HG03025 (cell line): ENCODE results near the gene PACS1.

Experiments used
- ATAC-seq: cut with Tn5 transposase; IDR thresholded peaks from one replicate; pipeline ENCODE4 v1.9.1; 2021; ENCODE audit warnings: mild to moderate bottlenecking, moderate library complexity; ENCODE audit not compliant: unreplicated experiment, low FRiP score

Gene PACS1

GRCh38 chr11:66048547-66049323 lies 21.3 kb upstream of the PACS1 start, which contains the start of gene GAL3ST3:
Gene GAL3ST3, minus strand, starts transcription at chr11:66049161. Its CDS starts 3,746 bp downstream, at chr11:66045415.
- ATAC-seq: no peak

DNA sequence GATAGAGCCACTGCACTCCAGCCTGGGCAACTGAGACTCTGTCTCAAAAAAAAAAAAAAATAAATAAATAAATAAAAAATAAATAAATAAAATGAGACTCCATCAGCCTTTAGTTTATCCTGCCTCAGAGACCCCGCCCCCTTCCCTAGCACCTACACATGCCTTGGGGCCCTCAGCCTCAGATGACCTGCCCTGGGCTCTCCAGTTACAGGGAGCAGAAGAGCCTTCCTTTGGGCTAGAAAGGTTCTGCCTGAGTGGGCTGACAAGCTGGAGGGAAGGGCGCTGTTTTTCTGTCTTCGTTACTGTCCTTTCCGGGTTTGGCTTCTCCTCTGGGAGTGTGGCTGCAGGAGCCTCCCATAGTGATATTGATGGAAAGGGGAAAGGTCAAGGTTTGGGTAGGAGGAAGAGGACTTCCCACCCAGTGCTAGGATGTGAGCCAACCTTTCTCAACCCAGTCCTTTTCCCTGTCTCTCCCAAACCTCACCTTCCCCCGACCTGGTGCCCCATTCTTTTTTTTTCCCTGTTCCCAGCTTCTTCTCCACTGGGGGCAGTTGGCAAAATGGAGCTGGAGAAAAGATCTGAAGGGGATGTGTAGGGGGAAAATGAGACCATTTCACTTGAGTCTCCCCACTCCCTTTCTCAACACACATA lies 19.4 kb upstream of the PACS1 start:
- ATAC-seq: no peak

DNA sequence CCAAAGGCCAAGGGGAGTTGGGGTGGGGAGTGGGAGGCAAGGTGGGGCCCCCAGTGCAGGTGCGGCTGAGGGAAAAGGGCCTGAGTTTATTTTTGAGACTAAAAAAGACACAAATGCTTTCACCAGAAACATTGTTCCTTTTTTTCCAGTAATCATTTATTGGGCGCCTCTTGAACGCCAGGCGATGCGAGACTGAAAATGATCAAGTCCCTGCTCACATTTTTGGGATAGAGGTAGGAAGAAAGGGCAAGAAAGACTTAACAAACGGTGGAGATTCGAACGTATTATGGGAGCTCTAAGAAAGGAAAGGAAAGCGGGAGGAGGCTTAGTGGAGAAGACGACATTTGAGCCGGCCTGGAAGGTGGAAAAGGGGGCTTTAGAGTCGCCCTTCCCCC lies 18.7 kb upstream of the PACS1 start:
- ATAC-seq: no peak

GRCh38 chr11:66051766-66052663 lies 18.1 kb upstream of the PACS1 start, which contains the start of gene SF3B2:
Gene SF3B2, plus strand, starts transcription at chr11:66052364. Its CDS starts 21 bp downstream, at chr11:66052385.
- peak; percentile 84 for ATAC-seq

GRCh38 chr11:66052664-66052982 lies 17.4 kb upstream of the PACS1 start:
- no peak for ATAC-seq

DNA sequence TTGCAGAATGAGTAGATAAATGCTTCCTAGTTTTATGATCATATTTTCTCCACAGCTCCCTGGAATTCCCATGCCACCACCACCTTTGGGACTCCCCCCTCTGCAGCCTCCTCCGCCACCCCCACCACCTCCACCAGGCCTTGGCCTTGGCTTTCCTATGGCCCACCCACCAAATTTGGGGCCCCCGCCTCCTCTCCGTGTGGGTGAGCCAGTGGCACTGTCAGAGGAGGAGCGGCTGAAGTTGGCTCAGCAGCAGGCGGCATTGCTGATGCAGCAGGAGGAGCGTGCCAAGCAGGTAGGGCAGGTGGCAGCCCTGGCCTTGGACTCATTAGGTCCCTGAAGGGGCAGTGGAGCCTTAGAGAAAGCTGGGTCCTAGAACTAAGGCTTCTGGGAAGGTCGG lies 15.1 kb upstream of the PACS1 start:
- no peak for ATAC-seq

DNA sequence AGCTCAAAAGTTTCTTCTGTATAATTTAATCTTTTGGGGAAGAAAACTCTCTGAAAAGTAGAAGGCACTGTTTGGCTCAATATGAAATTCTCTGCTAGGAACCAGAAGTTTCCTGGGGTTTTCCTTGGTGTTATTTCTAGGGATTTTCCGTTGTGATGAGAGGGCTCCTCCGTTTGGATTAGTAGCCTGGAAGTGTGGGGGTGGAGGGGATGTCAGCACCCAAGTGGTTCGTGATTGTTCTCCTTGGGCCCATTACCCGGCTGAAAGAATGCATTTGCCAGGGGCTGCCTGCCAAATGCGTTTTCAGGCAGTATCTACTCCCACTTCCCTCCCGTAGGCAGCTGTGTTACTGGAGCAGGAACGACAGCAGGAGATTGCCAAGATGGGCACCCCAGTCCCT lies 13.6 kb upstream of the PACS1 start:
- no peak for ATAC-seq

DNA sequence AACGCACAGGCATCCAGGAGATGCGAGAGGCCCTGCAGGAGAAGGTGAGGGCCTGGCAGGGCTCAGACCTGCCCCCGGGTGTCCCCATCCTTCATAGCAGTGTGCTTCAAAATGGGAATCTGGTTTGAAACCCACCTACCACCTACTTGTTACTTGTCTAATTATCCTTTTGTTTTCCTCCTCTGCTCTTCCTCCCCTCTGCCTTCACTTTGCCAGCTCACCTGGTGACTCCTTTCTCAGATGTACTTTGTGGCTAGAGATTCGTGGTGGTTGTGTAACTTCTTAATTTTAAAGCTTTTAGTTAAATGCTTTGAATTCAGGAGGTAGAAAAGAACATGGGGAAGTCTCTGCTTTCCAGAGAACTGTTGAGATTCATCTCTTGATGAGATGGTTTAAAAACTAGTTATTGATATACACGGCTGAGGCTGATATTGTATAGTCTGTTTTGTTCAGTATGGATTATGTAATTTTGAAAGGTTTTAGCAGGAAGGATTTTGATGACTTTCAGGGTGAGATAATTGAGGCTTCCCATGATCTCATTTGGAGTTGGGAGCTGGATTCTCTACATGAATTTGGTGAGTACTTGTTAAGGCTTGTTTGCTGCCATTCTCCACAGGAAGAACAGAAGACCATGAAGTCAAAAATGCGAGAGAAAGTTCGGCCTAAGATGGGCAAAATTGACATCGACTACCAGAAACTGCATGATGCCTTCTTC lies 9.9 kb upstream of the PACS1 start:
- ATAC-seq: no peak

DNA sequence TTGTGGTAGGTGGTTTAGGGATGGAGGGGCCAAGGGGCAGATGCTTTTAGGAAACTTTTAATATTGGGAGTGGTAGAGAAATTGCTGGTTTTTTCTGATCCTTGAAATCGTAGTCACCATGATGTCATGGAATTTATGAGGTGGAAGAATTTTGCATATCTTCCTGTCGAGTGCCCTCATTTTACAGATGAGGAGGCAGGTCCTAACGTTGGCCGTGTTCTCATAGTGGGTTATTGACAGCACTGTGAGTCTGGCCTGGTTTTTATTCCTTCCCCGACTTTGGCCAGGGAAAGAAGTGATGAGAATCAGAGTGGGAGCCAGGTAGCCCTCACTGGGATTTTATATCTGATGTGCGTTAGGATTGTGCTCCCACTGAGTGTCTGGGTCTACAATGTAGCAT lies 8.8 kb upstream of the PACS1 start:
- ATAC-seq: no peak

DNA sequence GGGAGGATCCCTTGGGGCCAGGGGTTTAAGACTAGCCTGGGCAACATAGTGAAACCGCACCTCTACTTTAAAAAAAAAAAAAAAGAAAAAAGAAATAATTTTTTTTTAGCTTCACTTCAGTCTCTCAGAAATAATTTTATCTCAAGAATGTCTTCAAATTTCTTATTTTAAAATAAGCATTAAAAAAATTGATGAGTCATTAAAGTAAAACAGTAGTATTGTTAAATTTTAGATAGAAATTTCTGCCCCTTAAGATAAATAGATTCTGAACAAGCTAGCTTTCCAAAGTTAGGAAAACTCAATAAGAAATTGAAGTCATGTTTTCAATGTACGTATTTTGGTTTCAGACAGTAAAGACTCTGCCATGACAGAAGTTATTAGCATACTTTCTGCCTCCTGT lies 7.7 kb upstream of the PACS1 start:
- ATAC-seq: no peak

DNA sequence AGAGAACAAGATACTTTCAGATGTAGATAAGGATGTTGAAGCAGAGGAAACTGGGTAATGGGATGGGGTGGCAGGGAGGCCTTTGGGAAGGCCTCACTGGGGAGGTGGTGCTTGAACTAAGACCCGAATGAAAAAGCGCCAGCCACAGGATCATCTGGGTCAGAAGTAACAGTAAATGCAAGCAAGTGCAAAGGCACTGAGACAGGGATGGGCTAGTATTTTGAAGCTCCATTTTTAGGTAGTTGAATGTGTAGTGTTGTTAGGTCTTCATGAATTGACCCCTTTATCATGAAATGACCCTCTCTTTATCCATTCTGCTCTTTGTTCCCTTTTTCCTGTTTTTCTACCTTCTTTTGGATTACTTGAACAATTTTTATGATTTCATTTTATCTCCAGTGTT lies 6.2 kb upstream of the PACS1 start:
- ATAC-seq: no peak

DNA sequence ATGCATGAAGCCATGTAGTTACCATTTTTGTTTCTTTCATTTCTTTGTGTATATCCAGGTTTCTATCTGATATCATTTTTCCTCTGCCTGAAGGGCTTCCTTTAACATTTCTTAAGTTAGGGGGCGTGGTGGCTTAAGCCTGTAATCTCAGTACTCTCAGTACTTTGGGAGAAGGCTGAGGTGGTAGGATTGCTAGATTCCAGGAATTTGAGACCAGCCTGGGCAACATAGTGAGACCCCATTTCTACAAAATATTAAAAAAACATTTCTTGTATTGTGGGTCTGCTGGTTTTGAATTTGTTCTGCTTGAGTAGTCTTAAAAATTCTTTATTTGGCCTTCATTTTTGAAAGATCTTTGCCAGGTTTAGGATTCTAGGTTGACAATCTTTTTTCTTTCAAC lies 5.5 kb upstream of the PACS1 start:
- no peak for ATAC-seq

DNA sequence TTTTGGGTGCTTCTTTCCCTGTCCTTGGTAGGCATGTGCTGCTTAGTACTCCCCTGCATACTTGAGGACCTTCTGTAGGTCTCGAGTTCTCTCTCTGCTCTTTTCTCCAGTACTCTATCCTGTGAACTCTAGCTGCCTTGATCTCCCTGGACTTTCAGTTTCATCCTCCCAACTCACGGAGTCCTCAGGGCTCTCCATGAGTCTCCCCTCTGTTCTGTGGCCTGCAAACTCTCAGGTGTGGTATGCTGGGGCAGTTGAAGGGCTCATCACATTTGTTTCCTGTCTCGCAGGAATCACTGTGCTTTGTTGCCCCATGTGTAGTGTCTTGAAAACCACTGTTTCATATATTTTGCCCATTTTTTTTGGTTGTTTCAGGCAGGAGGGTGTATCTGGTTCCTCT lies 3.3 kb upstream of the PACS1 start:
- no peak for ATAC-seq

DNA sequence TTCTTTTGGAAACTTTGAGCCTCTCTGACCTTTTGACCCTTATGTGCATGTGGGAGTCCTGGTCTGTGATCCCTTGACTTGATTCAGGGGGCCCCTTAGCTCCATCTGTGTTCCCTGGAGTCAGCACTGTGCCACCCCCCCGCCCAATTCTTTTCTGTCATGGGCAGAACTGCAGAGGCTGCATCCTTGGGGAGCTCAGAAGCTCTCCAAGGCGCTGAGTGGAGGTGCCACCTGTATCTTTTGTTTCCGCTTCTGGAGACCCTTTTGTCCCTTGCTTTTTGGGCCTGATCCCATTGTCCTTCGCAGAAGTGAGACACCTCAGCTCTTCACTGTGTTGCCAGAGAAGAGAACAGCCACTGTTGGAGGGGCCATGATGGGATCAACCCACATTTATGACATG lies 2.4 kb upstream of the PACS1 start:
- ATAC-seq: no peak

DNA sequence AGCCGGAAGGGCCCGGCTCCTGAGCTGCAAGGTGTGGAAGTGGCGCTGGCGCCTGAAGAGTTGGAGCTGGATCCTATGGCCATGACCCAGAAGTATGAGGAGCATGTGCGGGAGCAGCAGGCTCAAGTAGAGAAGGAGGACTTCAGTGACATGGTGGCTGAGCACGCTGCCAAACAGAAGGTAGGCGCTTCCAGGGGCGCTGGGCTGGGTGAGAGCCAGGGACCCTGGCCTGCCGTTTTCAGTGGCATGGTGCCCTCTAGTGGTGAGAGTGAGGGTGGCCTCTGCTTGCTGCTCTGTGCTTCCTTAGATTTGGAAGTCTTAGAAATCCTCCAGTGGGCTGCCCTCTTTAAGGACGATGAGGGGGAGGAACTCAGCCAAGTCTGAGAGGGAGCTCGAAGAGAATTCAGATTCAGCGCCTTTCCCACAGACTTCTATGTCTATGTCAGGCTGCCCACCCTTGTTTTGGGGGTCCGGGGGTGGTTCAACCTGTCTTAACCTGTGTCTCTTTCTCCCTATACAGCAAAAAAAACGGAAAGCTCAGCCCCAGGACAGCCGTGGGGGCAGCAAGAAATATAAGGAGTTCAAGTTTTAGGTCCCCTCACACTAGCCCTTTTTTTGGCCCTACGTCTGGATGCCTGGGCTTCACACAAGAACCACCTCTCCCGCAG lies 1.8 kb upstream of the PACS1 start:
- ATAC-seq: no peak

GRCh38 chr11:66068923-66069714 lies 953 bp upstream of the PACS1 start:
- ATAC-seq: no peak

DNA sequence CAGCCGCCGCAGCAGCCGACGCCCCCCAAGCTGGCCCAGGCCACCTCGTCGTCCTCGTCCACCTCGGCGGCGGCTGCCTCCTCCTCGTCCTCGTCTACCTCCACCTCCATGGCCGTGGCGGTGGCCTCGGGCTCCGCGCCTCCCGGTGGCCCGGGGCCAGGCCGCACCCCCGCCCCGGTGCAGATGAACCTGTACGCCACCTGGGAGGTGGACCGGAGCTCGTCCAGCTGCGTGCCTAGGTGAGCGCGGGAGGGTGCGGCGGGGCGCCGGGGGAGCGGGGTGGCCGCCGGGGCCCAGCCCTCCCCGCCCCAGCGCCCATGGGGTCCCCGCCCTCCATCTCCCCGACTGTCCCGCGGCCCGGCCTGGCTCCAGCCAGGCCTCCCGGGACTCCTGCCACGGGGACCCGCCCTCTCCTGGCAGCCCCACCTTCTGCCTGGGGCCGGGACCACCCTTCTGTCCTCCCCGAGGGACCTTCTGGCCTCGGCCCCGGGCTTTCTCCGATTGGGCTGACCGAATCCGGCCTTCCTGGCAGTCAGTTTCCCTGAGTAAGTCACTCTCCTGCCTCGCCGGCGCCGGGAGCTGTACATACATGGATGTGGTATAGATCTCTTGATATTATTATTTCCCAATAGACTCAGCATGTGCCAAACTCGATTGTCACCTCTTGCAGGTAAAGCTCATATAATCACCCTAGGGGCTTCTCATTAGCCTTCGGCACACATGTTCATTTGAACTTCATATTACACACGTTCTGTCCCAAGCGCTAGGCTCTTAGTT lies 720 bp downstream of the PACS1 start:
- peak; percentile 12 for ATAC-seq

DNA sequence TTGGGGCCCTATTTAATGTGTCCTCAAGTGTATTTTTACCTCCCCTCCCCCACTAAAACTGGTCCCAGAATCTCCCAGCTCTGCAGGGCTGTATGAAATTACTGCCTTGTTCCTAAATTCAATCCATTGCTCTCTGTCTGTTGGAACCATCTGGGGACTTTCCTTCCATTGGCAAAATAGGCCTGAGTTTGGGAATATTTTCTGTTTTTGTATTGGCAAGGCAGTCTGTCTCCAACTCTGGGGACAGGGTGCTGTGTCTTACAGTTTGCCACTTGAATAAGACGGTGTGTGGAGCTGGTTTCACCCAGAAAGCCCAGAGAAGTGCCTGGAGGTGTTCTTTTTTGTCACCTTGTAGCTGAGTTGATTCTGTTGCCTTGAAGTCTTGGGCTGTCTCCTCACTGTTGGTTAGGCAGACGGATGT lies 1.3 kb downstream of the PACS1 start:
- ATAC-seq: no peak

GRCh38 chr11:66072081-66072480 lies 2.0 kb downstream of the PACS1 start:
- no peak for ATAC-seq
